Superior temporal gyrus (tissue), 1 donor: Measurements from ENCODE around the gene PTPN11.
"Not testable (repeated sequence)": the region's sequence is repeated elsewhere in the genome, so short reads cannot be mapped to it uniquely, and the experiment has no call there.

Experiments
- DNase-seq: peaks from one replicate; pipeline ENCODE4 v3.0.0-alpha.2; 2016; ENCODE audit errors: extremely low spot score

PTPN11 gene

GRCh38 chr12:112514926-112515642, 96.3 kb downstream of the PTPN11 start:
- DNase-seq: no peak

GRCh38 chr12:112515868-112516267, 97.1 kb downstream of the PTPN11 start:
- no peak for DNase-seq

DNA sequence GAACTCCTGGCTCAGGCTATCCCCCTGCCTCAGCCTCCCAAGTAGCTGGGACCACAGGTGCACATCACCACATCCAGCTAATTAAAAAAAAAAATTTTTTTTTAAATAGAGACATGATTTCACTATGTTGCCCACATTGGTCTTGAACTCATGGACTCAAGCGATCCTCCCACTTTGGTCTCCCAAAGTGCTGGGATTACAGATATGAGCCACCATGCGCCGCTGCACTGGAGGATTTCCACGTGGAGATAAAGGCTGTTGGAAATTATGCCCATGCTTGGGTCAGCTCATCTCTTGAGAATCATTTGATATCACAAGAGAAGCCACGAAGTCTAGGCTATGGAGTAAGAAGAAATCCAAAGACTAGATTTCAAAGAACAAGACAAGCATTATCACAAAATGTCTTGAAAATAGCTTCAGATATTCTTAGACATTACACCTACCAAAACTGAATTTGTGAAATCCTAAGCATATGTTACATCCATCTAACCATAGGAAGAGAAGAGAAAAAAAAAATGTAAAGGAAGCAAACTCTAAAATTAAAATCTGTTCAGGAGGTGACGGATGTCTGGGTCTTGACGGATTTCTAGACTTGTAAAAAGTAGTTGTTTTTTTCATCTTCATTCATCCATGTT, 99.1 kb downstream of the PTPN11 start:
- DNase-seq: peak; percentile 64

DNA sequence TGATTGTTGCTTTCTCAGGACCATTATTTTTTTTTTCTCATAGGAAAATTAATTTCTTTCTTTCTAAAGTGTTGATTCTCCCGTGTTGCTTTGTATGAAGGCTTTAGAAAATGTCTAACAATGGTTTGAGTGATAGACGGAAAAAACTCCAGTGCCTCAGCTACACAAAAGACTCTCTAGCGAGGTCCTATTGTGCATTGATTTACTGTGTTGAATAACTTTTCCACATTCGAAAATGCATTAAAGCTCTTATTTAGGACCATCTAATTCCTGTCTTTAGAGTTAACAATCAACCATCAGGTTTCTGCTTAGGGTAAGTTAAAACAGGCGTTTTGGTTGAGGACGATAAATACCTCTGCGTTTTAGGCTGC, 99.6 kb downstream of the PTPN11 start:
- peak; percentile 77 for DNase-seq

GRCh38 chr12:112519841-112520340, 101.1 kb downstream of the PTPN11 start:
- DNase-seq: not testable (repeated sequence)

DNA sequence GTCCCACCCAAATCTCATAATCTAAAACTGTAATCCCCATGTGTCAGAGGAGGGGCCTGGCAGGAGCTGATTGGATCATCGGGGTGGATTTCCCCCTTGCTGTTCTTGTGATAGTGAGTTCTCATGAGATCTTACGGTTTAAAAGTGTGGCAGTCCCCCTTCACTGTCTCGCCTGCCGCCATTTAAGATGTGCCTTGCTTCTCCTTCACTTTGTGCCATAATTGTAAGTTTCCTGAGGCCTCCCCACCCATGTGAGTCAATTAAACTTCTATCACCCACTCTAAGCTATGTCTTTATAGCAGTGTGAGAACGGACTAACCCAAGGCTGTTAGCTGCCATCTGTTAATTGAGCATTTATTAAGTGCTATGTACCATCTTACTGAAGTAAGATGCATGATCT, 105.1 kb downstream of the PTPN11 start:
- no peak for DNase-seq

GRCh38 chr12:112524269-112524668, 105.5 kb downstream of the PTPN11 start:
- no peak for DNase-seq

GRCh38 chr12:112524676-112525425, 106.1 kb downstream of the PTPN11 start:
- no peak for DNase-seq

- no peak for DNase-seq
Measured at GRCh38 chr12:112525426-112525809, 106.7 kb downstream of the PTPN11 start.

DNA sequence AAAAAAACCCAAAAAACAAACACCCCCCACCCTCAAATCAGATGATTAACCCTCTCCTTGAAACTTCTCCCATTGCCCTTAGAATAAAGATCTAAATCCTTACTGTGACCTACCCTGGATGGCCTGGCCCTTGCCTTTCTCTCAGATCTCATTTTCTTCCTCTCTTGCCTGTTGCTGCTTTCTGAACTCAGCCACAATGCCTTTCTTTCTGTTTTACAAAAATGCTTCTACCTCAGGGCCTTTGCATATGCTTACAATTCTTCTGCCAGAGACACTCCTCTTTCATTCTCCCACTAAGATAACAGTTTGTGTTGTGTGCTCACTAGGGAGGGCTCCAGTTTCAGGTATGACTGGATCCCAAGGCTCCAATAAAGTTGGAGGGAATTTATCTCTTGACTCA, 108.3 kb downstream of the PTPN11 start:
- no peak for DNase-seq

GRCh38 chr12:112527501-112527900, 108.8 kb downstream of the PTPN11 start:
- no peak for DNase-seq

GRCh38 chr12:112528521-112528920, 109.8 kb downstream of the PTPN11 start:
- DNase-seq: no peak

- DNase-seq: no peak
Measured at GRCh38 chr12:112530941-112531340, 112.2 kb downstream of the PTPN11 start.

DNA sequence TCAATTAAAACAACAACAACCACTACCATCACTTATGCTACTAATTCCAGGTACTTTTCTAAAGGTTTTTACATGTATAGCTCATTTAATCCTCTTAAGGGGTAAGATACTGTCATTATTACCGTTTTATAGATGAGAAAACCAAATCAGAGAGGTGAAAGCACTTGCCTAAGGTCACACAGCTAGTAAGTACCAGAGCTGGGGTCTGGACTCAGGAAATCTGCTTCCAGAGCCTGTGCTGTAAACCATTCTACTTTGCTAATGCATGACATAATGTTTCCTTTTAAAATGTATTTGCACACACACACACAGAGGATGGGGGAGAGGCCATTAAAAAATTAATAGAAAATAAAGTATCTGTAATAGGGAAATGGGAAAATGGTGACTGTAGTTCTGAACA, 113.4 kb downstream of the PTPN11 start:
- no peak for DNase-seq

GRCh38 chr12:112533528-112533927, 114.8 kb downstream of the PTPN11 start:
- DNase-seq: no peak

- DNase-seq: no peak
Measured at GRCh38 chr12:112535017-112535416, 116.3 kb downstream of the PTPN11 start.

DNA sequence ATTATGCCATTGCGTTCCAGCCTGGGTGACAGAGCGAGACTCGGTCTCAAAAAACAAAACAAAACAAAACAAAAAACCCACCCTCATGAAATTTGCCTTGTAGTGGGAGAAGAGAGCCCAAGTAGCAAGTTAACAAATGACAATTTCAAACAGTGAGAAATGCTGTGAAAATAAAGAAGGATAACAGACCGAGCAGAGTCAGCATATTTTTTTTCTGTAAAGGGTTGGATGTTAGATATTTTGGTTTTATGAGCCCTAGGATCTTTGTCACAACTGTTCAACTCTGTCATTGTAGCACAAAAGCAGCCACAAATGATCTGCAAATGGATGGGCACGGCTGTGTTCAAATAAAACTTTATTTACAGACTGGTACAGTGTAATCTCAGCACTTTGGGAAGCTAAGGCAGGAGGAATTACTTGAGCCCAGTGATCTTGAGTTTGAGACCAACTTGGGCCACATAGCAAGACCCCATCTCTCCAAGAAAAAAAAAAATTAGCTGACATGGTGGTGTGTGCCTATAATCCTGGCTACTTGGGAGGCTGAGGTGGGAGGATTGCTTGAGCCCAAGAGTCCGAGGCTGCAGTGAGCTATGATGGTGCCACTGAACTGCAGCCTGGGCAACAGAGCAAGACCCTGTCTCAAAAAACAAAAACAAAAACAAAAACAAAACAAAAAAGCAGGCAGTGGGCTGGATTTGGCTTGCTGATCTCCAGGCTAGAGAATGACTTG, 117.1 kb downstream of the PTPN11 start:
- no peak for DNase-seq

DNA sequence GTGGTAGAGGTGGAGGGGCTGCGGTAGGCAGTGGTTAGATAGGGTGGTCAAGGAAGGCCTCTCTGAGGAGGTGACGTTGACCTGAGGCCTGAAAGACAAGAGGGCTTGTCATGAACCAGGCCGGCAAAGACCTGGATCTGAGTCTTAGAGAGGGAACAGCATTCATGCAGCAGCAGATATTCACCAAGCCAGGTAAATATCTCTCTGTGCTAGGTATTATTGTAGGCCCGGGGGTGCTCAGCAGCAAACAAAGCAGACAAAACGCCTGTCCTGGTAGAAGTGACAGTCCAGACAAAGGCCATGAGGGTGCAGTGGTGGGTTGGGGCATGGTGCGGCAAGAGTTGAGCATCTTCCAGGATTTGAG, 117.6 kb downstream of the PTPN11 start:
- no peak for DNase-seq

GRCh38 chr12:112537710-112538396, 119.1 kb downstream of the PTPN11 start:
- no peak for DNase-seq

DNA sequence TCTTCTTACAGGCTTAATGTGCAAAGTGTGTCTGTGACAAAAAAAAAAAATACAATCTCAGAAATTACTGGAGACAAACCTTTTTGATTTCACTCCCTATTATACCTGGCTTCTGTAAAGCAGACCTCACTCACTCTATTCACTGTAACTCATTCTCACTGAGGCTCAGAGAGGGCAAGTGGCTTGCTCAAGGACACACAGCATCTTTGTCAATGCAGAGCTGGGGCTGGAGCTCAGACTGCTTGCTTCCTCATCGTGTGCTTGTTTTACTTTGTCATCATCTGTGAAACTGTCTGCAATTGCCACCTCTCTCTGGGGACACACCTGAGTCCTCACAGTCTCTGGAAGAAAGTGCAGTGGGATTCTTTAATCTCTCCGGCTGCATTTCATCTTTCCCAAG, 120.0 kb downstream of the PTPN11 start:
- DNase-seq: no peak

DNA sequence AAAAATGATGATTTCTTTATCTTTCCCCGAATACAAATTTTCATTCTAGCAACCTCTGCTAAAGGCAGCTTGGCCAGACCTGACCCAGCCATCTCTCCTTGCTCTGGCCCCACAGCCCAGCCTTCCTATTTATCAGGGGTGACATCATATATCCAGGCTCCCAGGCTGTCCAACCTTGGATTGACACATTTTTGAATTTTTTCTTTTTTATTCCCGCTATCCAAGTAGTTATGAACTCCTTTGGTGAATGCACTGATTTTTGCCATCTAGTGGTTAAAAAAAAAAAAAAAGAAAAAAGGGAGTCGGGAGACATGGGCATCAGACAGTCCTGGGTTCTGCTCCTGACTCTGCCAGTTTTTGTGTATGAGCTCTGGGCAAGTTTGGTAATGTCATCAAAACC, 120.5 kb downstream of the PTPN11 start:
- DNase-seq: no peak

DNA sequence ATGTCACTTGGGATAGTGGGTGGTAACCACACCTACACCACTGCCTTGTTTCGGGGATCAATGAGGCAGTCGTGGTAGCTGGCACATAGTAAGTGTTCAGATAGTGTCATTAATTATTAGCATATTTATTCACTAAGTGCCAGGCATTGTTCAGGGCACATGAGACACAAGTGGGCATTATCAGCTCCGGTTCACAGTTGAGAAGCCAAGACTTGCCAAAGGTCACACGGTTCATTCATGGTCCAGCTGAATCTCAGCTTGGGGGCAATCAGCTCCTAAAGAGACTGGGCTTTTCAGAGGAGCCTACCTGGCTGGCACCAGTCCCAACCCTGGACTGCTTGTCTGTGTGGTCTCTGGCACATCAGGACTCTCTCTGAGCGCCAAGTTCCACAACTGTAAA, 121.3 kb downstream of the PTPN11 start:
- DNase-seq: no peak
